Neutrophil (primary cell): Measurements from ENCODE around the gene ZC2HC1C.

Source experiments
- H3K27ac ChIP-seq: fragments of 200-600 bp; sonication (generic); 2 replicates; pipeline ENCODE4 v1.5.1; 2016; ENCODE audit warnings: mild to moderate bottlenecking, moderate library complexity
- H3K27me3 ChIP-seq: fragments of 200-600 bp; sonication (generic); 2 replicates; pipeline ENCODE4 v1.6.0; 2016; ENCODE audit warnings: mild to moderate bottlenecking
- H3K36me3 ChIP-seq: fragments of 200-600 bp; sonication (generic); 2 replicates; pipeline ENCODE4 v1.5.1; 2017
- H3K4me1 ChIP-seq, 2 experiments: fragments of 200-600 bp in 1 of 2; sonication (generic) in 1 of 2; 1 replicate in 1 of 2; 2 replicates in 1 of 2; pipeline versions ENCODE4 v1.5.1 to v1.6.1; 2013 to 2016; ENCODE audit warnings: low read depth in 1 of 2, low read length in 1 of 2, mild to moderate bottlenecking in 1 of 2, moderate library complexity in 1 of 2; ENCODE audit not compliant: control insufficient read depth in 1 of 2, insufficient read depth in 1 of 2
- H3K4me3 ChIP-seq, 2 experiments: fragments of 200-600 bp in 1 of 2; sonication (generic) in 1 of 2; 1 replicate in 1 of 2; 2 replicates in 1 of 2; pipeline ENCODE4 v1.5.1; 2013 to 2016; ENCODE audit warnings: low read depth in 1 of 2, low read length in 1 of 2, mild to moderate bottlenecking in 1 of 2, moderate library complexity in 1 of 2
- H3K9me3 ChIP-seq: fragments of 200-600 bp; sonication (generic); 2 replicates; pipeline ENCODE4 v1.5.1; 2016
- TF ChIP-seq, protein P1 (sequence below): fragments of 200-600 bp; sonication (generic); IDR thresholded peaks from 2 replicates; pipeline ENCODE4 v1.5.1; 2016; ENCODE audit warnings: antibody characterized with exemption

The ZC2HC1C gene

DNA sequence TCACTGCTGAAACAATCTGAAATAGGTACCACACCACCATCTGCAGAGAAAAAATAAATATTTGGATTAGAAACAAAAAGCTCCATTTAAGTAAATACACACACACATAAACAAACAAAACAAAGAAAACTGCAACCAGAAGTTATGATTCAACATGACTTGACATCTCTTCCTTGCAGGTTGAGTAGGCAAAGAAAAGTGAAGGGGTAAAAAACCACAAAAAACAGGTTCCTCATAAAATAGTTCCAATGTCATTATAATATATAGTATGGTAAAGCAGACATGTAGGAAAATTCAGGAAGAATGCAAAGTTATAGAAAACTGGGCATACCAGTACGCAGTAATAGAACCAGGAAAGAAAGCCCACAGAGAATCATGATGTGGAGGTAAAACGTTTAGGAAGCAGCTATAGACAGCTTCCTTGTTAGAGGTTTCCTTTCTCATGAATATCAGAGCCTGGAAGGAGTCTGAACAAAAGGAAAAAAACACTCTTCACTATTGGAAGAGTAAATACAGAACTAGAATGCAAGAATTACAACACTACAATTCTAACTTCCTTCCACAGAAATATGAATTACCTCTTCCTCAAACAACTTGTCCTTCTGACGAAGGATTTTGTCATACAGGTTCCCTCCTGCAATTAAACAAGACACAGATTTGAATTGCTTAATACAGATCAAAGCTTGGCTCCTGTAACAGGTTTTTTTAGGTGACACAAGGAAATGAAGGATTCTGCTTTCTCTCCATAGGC, 51.3 kb downstream of the ZC2HC1C start:
- Histone ChIP-seq H3K36me3 (peaks cover 38% of the 10 kb centered on the region), H3K9me3 (no peaks in the 10 kb centered on the region)
- TF ChIP-seq, protein P1, sequence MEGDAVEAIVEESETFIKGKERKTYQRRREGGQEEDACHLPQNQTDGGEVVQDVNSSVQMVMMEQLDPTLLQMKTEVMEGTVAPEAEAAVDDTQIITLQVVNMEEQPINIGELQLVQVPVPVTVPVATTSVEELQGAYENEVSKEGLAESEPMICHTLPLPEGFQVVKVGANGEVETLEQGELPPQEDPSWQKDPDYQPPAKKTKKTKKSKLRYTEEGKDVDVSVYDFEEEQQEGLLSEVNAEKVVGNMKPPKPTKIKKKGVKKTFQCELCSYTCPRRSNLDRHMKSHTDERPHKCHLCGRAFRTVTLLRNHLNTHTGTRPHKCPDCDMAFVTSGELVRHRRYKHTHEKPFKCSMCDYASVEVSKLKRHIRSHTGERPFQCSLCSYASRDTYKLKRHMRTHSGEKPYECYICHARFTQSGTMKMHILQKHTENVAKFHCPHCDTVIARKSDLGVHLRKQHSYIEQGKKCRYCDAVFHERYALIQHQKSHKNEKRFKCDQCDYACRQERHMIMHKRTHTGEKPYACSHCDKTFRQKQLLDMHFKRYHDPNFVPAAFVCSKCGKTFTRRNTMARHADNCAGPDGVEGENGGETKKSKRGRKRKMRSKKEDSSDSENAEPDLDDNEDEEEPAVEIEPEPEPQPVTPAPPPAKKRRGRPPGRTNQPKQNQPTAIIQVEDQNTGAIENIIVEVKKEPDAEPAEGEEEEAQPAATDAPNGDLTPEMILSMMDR: no peak

DNA sequence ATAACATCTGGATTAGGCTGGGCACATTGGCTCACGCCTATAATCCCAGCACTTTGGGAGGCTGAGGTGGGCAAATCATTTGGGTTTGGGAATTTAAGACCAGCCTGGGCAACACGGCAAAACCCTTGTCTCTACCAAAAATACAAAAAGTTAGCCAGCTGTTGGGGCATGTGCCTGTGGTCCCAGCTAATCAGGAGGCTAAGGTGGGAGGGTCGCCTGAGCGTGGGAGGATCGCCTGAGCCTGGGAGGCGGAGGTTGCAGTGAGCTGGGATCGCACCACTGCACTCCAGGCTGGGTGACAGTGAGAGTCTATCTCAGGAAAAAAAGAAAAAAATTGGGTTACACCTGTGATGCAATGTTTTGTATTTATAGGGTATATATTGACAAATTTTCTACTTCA, 52.1 kb downstream of the ZC2HC1C start:
- Histone ChIP-seq H3K27me3 (no peaks in the 10 kb centered on the region), H3K27ac (peak overlapping the region; percentile 87), H3K4me3 (no peak overlapping the region), H3K36me3 (peaks cover 30% of the 10 kb centered on the region), H3K4me1 (peaks cover 55 to 60% of the 10 kb centered on the region in 2 experiments), H3K9me3 (no peaks in the 10 kb centered on the region)
- TF ChIP-seq, protein P1: no peak

More for the DNA sequence above, 51.3 kb downstream of the ZC2HC1C start:
- peak overlapping the region; percentile 87 for H3K27ac ChIP-seq
- H3K27me3 ChIP-seq: no peaks in the 10 kb centered on the region
- peak overlapping the region; percentile 15 to 19 for H3K4me3 ChIP-seq
- peaks cover 49 to 52% of the 10 kb centered on the region in 2 experiments for H3K4me1 ChIP-seq

- Histone ChIP-seq H3K36me3 (peaks cover 6% of the 10 kb centered on the region), H3K27me3 (no peaks in the 10 kb centered on the region), H3K4me3 (peak overlapping the region; percentile 12 to 19), H3K9me3 (no peaks in the 10 kb centered on the region), H3K27ac (peak overlapping the region; percentile 82), H3K4me1 (peaks cover 69 to 75% of the 10 kb centered on the region in 2 experiments)
- TF ChIP-seq, protein P1: no peak
These were observed 54.5 kb downstream of the ZC2HC1C start for GRCh38 chr14:75123991-75124390.

- no peaks in the 10 kb centered on the region for H3K9me3 ChIP-seq
- peaks cover 60 to 66% of the 10 kb centered on the region in 2 experiments for H3K4me1 ChIP-seq
- H3K4me3 ChIP-seq: peak overlapping the region; percentile 57 to 83
- no peaks in the 10 kb centered on the region for H3K27me3 ChIP-seq
- peak overlapping the region; percentile 97 for H3K27ac ChIP-seq
- no peaks in the 10 kb centered on the region for H3K36me3 ChIP-seq
- TF ChIP-seq, protein P1: no peak
These were observed 56.2 kb downstream of the ZC2HC1C start for GRCh38 chr14:75125617-75126016.

DNA sequence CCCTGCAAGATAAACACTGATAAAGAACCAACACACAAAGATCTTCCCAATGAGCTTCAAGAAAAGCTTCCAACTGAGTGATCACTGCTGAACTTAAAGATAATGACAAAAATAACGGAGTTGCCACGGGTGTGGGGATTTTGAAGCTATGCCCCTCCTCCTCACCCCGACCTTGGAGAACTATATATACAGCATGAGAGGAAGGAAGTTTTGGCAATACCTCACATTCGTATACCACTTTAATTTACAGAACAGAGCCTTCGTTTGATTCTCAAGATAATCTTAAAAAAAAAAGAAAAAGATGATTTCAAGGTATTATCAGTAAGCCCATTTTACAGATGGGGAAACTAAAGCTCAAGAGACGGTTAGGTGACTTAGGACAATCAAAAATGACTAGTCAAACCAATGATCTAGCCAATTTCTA, 56.7 kb downstream of the ZC2HC1C start:
- Histone ChIP-seq H3K27ac (peak overlapping the region; percentile 97), H3K36me3 (no peaks in the 10 kb centered on the region), H3K4me1 (peaks cover 55 to 61% of the 10 kb centered on the region in 2 experiments), H3K27me3 (no peaks in the 10 kb centered on the region), H3K4me3 (peak overlapping the region; percentile 57 to 83), H3K9me3 (no peaks in the 10 kb centered on the region)
- TF ChIP-seq, protein P1: no peak
